K562 (cell line): Measurements from ENCODE around the gene WDR64. TPM values are rescaled to one million over a fixed set of nuclear protein-coding genes. Genes with fewer than 3 reads are reported as not detected.
A peak's percentile ranks its signal among the peaks of the same experiment; 100 is the strongest.

ENCODE experiments used
- EP400 ChIP-seq: fragments of 450-650 bp; IDR thresholded peaks from 2 replicates; pipeline ENCODE4 v1.6.1; 2017; ENCODE audit warnings: antibody characterized with exemption, mild to moderate bottlenecking, moderate library complexity
- HCFC1 ChIP-seq: IDR thresholded peaks from 2 replicates; pipeline ENCODE4 v1.6.1; 2012; ENCODE audit warnings: low read depth, low read length, improper control_type of control experiment
- HDAC1 ChIP-seq, 2 experiments: fragments of 450-650 bp; IDR thresholded peaks; 2 replicates each; pipeline ENCODE4 v1.6.1; 2016 to 2017; ENCODE audit warnings: inconsistent platforms in 1 of 2, mild to moderate bottlenecking in 1 of 2, moderate library complexity in 1 of 2
- HMBOX1 ChIP-seq: sonication (generic); IDR thresholded peaks from 2 replicates; pipeline ENCODE4 v1.6.1; 2016
- LEF1 ChIP-seq: fragments of 450-650 bp; IDR thresholded peaks from 2 replicates; pipeline ENCODE4 v1.6.1; 2016; ENCODE audit warnings: mild to moderate bottlenecking
- MBD2 ChIP-seq: sonication (generic); IDR thresholded peaks from 2 replicates; pipeline ENCODE4 v1.6.1; 2016; ENCODE audit warnings: low read depth, borderline replicate concordance
- SMARCA4 ChIP-seq: fragments of 450-650 bp; IDR thresholded peaks from 2 replicates; pipeline ENCODE4 v1.6.1; 2016
- SPI1 ChIP-seq: IDR thresholded peaks from 2 replicates; pipeline ENCODE4 v1.6.1; 2011; ENCODE audit warnings: low read depth, low read length, control low read depth, borderline replicate concordance
- UBTF ChIP-seq, 2 experiments: IDR thresholded peaks; 2 replicates each; pipeline ENCODE4 v1.6.1; 2012; ENCODE audit warnings: improper control_type of control experiment in 2 of 2, low read depth in 2 of 2, low read length in 2 of 2, borderline replicate concordance in 1 of 2
- polyA plus RNA-seq, 8 experiments: library from polyadenylated mRNA; depleted of rRNA in 4 of 8; stranded (reverse) in 5 of 8; unstranded in 3 of 8; fragments of >200 nt; fragmentation: Nextera tagmentation in 2 of 8; fragmentation: Illumina TruSeq in 1 of 8; extraction: Ambion mirVana in 2 of 8; extraction: Trizol in 1 of 8; gene quantifications; 2 replicates each; pipeline versions ENCODE4 v1.2.1 to v1.2.3, GENCODE V29; 2011 to 2014; ENCODE audit warnings: inconsistent platforms in 1 of 8, missing spikeins in 1 of 8
- total RNA-seq, 7 experiments: library from RNA; depleted of rRNA in 6 of 7; stranded (reverse); fragments of >200 nt in 6 of 7; fragmentation: Illumina TruSeq in 2 of 7; extraction: Trizol in 2 of 7; gene quantifications; 2 replicates each; pipeline versions ENCODE4 v1.2.1 to v1.2.3, GENCODE V29; 2011 to 2021; ENCODE audit warnings: low replicate concordance in 1 of 7

The WDR64 gene
- total and polyA plus RNA-seq, 9 of the 15 experiments (the other 6 are each of a cell fraction or from before 2014, with no cell fraction given), result 0.06 to 0.29 (median 0.19) TPM; not detected in 5

GRCh38 chr1:241638099-241638682 lies 13.9 kb upstream of the WDR64 start (continued):
- 0 out of 4 replicates have a peak, but pooled peaks of 1 of the 2 experiments have one; percentile 46 for TF ChIP-seq UBTF (IDR thresholded peaks at IDR 0.05; ENCODE audit: borderline replicate concordance in 1 of 2, low read depth in 2 of 2, low read length in 2 of 2)
- TF ChIP-seq HDAC1 (IDR thresholded peaks at IDR 0.05), result peak in 1 of 2 experiments; percentile 45; a peak in 2 of 4 replicates
- TF ChIP-seq MBD2, result no peak
- TF ChIP-seq EP400, result no peak
- no peak for TF ChIP-seq HCFC1
- no peak for TF ChIP-seq HMBOX1
- 0 out of 2 replicates have a peak, but pooled peaks have one; percentile 4 for TF ChIP-seq SMARCA4
- no peak for TF ChIP-seq LEF1
- peak; percentile 31; the same call in 1 of the 2 replicates for TF ChIP-seq SPI1
- TF ChIP-seq, all 486 proteins: peak for 10
